Adrenal gland (tissue), 5 donors: ENCODE measurements around the gene HOXD13.

Source experiments
- POLR2A ChIP-seq, 2 donors: fragments of 450-650 bp; IDR thresholded peaks; one replicate each; pipeline ENCODE4 v1.6.1; 2017; ENCODE audit warnings: antibody characterized with exemption in 2 of 2, mild to moderate bottlenecking in 2 of 2, moderate library complexity in 1 of 2
- TF ChIP-seq, protein P1 (sequence below), 6 experiments: fragments of 450-650 bp in 4 of 6; fragments of 200-600 bp in 2 of 6; sonication (generic) in 1 of 6; IDR thresholded peaks; 1 replicate in 5 of 6; 2 replicates in 1 of 6; pipeline versions ENCODE4 v1.5.1 to v1.8.0; 2016 to 2021; ENCODE audit warnings: antibody characterized with exemption in 6 of 6, mild to moderate bottlenecking in 2 of 6, moderate library complexity in 1 of 6
- donor health status: DM: no; HTN: no; CAD: no.

DNA sequence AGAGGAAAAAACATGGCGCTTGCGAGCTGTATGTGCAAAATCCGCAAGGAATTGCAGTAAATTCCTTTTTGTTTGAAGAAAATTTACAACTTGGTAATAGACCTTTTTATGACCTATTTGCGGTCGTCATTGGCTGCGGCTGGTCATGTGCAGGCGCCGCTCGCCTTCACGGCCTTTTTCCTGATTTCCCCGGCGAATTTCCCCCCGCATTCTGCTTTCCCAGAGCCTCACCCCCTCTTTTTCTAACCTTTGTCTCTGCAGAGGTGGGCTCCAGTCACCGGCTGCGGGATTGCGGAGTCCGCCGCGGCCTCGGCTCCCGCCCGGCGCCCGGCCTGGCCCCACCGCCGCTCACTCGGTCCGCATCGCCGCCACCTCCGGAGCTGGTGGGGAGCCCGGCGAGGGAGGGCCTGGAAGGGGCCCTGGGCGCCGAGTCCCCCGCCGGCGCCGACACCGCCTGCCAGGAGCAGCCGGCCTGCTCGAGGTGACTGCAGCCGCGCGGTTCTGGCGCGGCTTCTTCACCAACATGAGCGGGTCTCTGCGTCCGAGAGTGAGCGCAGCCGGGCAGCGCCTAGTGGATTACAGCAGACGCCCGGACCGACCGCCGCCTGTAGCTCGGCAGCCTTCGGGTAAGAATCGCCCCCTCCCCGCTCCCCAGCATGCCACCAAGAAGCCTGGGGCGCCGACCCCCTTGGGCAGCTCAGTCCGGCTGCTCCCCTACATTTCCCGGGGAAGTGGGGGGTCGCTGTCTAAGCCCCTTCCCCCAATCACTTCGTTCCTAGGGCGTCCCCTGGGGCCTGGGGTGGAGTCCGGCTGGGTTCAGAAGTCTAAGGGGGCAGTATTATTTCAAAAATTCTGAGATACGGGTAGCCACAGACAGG lies 44.1 kb downstream of the HOXD13 start:
- TF ChIP-seq POLR2A (IDR thresholded peaks at IDR 0.05) = peak; percentile 41 to 56
- TF ChIP-seq, protein P1, sequence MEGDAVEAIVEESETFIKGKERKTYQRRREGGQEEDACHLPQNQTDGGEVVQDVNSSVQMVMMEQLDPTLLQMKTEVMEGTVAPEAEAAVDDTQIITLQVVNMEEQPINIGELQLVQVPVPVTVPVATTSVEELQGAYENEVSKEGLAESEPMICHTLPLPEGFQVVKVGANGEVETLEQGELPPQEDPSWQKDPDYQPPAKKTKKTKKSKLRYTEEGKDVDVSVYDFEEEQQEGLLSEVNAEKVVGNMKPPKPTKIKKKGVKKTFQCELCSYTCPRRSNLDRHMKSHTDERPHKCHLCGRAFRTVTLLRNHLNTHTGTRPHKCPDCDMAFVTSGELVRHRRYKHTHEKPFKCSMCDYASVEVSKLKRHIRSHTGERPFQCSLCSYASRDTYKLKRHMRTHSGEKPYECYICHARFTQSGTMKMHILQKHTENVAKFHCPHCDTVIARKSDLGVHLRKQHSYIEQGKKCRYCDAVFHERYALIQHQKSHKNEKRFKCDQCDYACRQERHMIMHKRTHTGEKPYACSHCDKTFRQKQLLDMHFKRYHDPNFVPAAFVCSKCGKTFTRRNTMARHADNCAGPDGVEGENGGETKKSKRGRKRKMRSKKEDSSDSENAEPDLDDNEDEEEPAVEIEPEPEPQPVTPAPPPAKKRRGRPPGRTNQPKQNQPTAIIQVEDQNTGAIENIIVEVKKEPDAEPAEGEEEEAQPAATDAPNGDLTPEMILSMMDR (IDR thresholded peaks at IDR 0.05) = no peak
